ENCODE results near the gene SCN3A. TPM values are rescaled to one million over a fixed set of nuclear protein-coding genes. Genes with fewer than 3 reads are reported as not detected.

The SCN3A gene
- total and polyA plus RNA-seq, 2 donors (not counting 3 experiments of a cell fraction or from before 2014, with no cell fraction given) = not detected

- no peaks in the 10 kb centered on the region for H3K36me3 ChIP-seq (ENCODE audit: control insufficient read depth in 2 of 2, extremely low read depth in 1 of 2, insufficient read depth in 2 of 2, low read length in 2 of 2)
- FAIRE-seq (no peak), DNase-seq (ENCODE audit: low read depth, low spot score) (no peak)
- H3K9me1 ChIP-seq (replicated peaks; ENCODE audit: control insufficient read depth, extremely low read depth, insufficient read depth, low read length) = no peaks in the 10 kb centered on the region
- intact Hi-C loops (cut with micrococcal nuclease) (loop anchor here (10.0 kb wide), 1 partner anchor 137 kb away; no protein-coding TSS in a partner anchor), dilution Hi-C loops (cut with MboI; ENCODE audit: extremely low pct_ligation_motif_present, low sequenced_read_pairs) (no loop called here)
- H3K4me2 ChIP-seq (ENCODE audit: insufficient read depth, low read length) = no peak overlapping the region
- no peaks in the 10 kb centered on the region for H3K4me1 ChIP-seq (ENCODE audit: control insufficient read depth, extremely low read depth, insufficient read depth, low read length)
- TF ChIP-seq POLR2AphosphoS5 (IDR thresholded peaks at IDR 0.05; ENCODE audit: insufficient read depth, low read depth, low read length) (no peak), POLR2A (IDR thresholded peaks at IDR 0.05; ENCODE audit: low read depth, low read length) (no peak), JUN (IDR thresholded peaks at IDR 0.05; ENCODE audit: borderline replicate concordance, insufficient read depth, insufficient read length, low read depth) (no peak)
- POLR2A ChIA-PET = no interaction called here
- H2AFZ ChIP-seq (ENCODE audit: low read depth, low read length) = no peak overlapping the region
- no peak overlapping the region for H3K4me3 ChIP-seq (replicated peaks in 1 of 3; ENCODE audit: insufficient read depth in 1 of 3, low read depth in 1 of 3, low read length in 3 of 3)
- peaks cover under 1 to 2% of the 10 kb centered on the region in 2 experiments for H3K27me3 ChIP-seq (ENCODE audit: control insufficient read depth in 2 of 2, insufficient read depth in 2 of 2, low read length in 2 of 2)
- no peak overlapping the region for H3K27ac ChIP-seq (ENCODE audit: insufficient read depth, low read depth, low read length)
- H3K9me3 ChIP-seq (replicated peaks; ENCODE audit: control insufficient read depth, insufficient read depth, low read length) = no peaks in the 10 kb centered on the region
- H4K20me1 ChIP-seq (replicated peaks; ENCODE audit: control insufficient read depth, extremely low read depth, insufficient read depth, low read length) = no peaks in the 10 kb centered on the region
- BruUV-seq (replicated peaks) = no TSS peak
- CTCF ChIA-PET = interaction anchor here (0.9 to 2.1 kb wide), 6 partner anchors 9 to 733 kb away, joined by 3 to 5 read pairs (median 3); partner anchors contain the start of gene SCN3A
- H3K9ac ChIP-seq (replicated peaks; ENCODE audit: extremely low read depth, insufficient read depth, low read length) = no peak overlapping the region
- H3K79me2 ChIP-seq (ENCODE audit: control insufficient read depth, insufficient read depth, low read length) = no peaks in the 10 kb centered on the region
These were observed 62.1 kb downstream of the SCN3A start for GRCh38 chr2:165141601-165142354.

- intact Hi-C loops (cut with micrococcal nuclease) = no loop called here
- Histone ChIP-seq H4K20me1 (replicated peaks; ENCODE audit: control insufficient read depth, extremely low read depth, insufficient read depth, low read length) (no peaks in the 10 kb centered on the region), H2AFZ (ENCODE audit: low read depth, low read length) (no peak overlapping the region), H3K9me3 (replicated peaks; ENCODE audit: control insufficient read depth, insufficient read depth, low read length) (no peaks in the 10 kb centered on the region), H3K9me1 (replicated peaks; ENCODE audit: control insufficient read depth, extremely low read depth, insufficient read depth, low read length) (no peaks in the 10 kb centered on the region), H3K4me3 (replicated peaks in 1 of 3; ENCODE audit: insufficient read depth in 1 of 3, low read depth in 1 of 3, low read length in 3 of 3) (no peak overlapping the region), H3K79me2 (ENCODE audit: control insufficient read depth, insufficient read depth, low read length) (no peaks in the 10 kb centered on the region), H3K9ac (replicated peaks; ENCODE audit: extremely low read depth, insufficient read depth, low read length) (no peak overlapping the region), H3K36me3 (ENCODE audit: control insufficient read depth in 2 of 2, extremely low read depth in 1 of 2, insufficient read depth in 2 of 2, low read length in 2 of 2) (no peaks in the 10 kb centered on the region), H3K27me3 (ENCODE audit: control insufficient read depth in 2 of 2, insufficient read depth in 2 of 2, low read length in 2 of 2) (no peaks in the 10 kb centered on the region), H3K4me2 (ENCODE audit: insufficient read depth, low read length) (no peak overlapping the region), H3K4me1 (ENCODE audit: control insufficient read depth, extremely low read depth, insufficient read depth, low read length) (no peaks in the 10 kb centered on the region), H3K27ac (ENCODE audit: insufficient read depth, low read depth, low read length) (no peak overlapping the region)
- POLR2A ChIA-PET = no interaction called here
- BruUV-seq (replicated peaks) = no TSS peak
- TF ChIP-seq GATA2 (IDR thresholded peaks at IDR 0.05; ENCODE audit: insufficient read depth, insufficient read length, low read depth, low read length) (no peak), FOS (IDR thresholded peaks at IDR 0.05; ENCODE audit: borderline replicate concordance, insufficient read depth, low read length) (no peak), POLR2A (IDR thresholded peaks at IDR 0.05; ENCODE audit: low read depth, low read length) (no peak), MAX (IDR thresholded peaks at IDR 0.05; ENCODE audit: insufficient read depth, insufficient read length) (no peak), CTCF (IDR thresholded peaks at IDR 0.05; ENCODE audit: extremely low read depth in 1 of 2, insufficient read depth in 1 of 2, low read depth in 1 of 2, low read length in 2 of 2) (no peak), MYC (IDR thresholded peaks at IDR 0.05; ENCODE audit: low read depth, low read length) (no peak), JUN (IDR thresholded peaks at IDR 0.05; ENCODE audit: borderline replicate concordance, insufficient read depth, insufficient read length, low read depth) (no peak), POLR2AphosphoS5 (IDR thresholded peaks at IDR 0.05; ENCODE audit: insufficient read depth, low read depth, low read length) (no peak)
- dilution Hi-C loops (cut with MboI; ENCODE audit: extremely low pct_ligation_motif_present, low sequenced_read_pairs) = no loop called here
- FAIRE-seq = no peak
- no peak for DNase-seq (ENCODE audit: low read depth, low spot score)
- CTCF ChIA-PET = no interaction called here
These were observed 77.6 kb downstream of the SCN3A start for GRCh38 chr2:165126244-165126643.
